HCEC 1CT (cell line): ENCODE data around the gene NDUFAF8.

Experiments used
- DNase-seq: peaks from one replicate; pipeline ENCODE4 v3.0.0-alpha.2; 2017

Gene NDUFAF8

GRCh38 chr17:81241203-81241602 is 2.1 kb downstream of the NDUFAF8 start:
- DNase-seq = no peak

GRCh38 chr17:81241648-81242420 is 2.7 kb downstream of the NDUFAF8 start:
- DNase-seq = peak; percentile 21

GRCh38 chr17:81242421-81243332 is 3.6 kb downstream of the NDUFAF8 start:
- DNase-seq = no peak

- no peak for DNase-seq
Observed at GRCh38 chr17:81243333-81243664, 4.2 kb downstream of the NDUFAF8 start.

- DNase-seq = no peak
Observed at GRCh38 chr17:81244358-81245023, 5.4 kb downstream of the NDUFAF8 start.

- DNase-seq = no peak
Observed at GRCh38 chr17:81245024-81245664, 6.0 kb downstream of the NDUFAF8 start.

- no peak for DNase-seq
Observed at GRCh38 chr17:81245665-81246342, 6.7 kb downstream of the NDUFAF8 start.

- DNase-seq = no peak
Observed at GRCh38 chr17:81246343-81246670, 7.2 kb downstream of the NDUFAF8 start.

- no peak for DNase-seq
Observed at GRCh38 chr17:81246679-81247338, 7.7 kb downstream of the NDUFAF8 start.

- DNase-seq = no peak
Observed at GRCh38 chr17:81247339-81247990, 8.3 kb downstream of the NDUFAF8 start.

- no peak for DNase-seq
Observed at GRCh38 chr17:81248649-81249048, 9.5 kb downstream of the NDUFAF8 start.

- DNase-seq = no peak
Observed at GRCh38 chr17:81249223-81250040, 10.3 kb downstream of the NDUFAF8 start.

- DNase-seq = no peak
Observed at GRCh38 chr17:81250286-81251093, 11.4 kb downstream of the NDUFAF8 start.

GRCh38 chr17:81251094-81251708 is 12.1 kb downstream of the NDUFAF8 start:
- DNase-seq = no peak

GRCh38 chr17:81251709-81252301 is 12.7 kb downstream of the NDUFAF8 start:
- no peak for DNase-seq

- no peak for DNase-seq
Observed at GRCh38 chr17:81252326-81252986, 13.3 kb downstream of the NDUFAF8 start.

- DNase-seq = no peak
Observed at GRCh38 chr17:81252987-81253329, 13.8 kb downstream of the NDUFAF8 start.
